NCI-H446 treated with DMSO at 0.1 percent for 48 hours (cell line): ENCODE measurements around the gene ASAP2.

Experiments
- DNase-seq: peaks from one replicate; lab custom pipeline; 2025; lab: John Stamatoyannopoulos, UW

Gene ASAP2

DNA sequence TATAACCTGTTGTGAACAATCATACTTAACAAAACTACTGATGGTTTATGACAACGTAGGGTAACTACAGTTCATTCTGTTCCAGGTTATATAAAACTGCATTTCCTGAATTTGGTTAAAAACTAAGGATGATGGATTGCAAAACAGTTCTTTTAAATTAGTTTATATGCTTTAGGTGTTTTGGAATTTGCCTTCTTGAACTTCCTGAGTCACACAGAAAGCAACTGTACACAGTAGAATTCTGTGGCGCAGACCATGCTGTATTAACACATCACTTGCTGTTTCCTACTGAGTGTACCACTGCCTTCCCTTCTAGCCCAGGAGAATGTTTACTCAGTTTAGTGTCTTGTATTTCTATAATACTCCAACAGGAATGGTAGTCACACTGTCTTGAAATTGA lies 197.3 kb downstream of the ASAP2 start:
- DNase-seq, result no peak

DNA sequence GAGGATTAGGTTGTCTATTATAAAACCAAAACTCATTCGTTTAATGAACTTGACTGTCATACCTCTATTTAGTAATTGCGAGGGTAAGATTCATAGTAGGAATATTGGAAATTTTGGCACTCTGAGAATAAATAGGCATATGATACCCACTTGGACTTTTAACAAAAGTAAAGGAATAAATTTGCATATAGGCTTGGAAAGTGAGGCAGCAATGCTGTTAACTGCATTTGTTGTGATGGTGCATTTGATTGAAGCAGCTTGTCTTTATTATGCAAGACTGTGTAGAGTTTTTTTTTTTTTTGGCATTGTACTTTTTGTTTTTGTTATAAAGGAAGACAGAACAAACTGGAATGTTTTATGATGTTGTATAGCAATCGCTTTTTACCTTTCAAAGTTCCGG lies 197.8 kb downstream of the ASAP2 start:
- DNase-seq, result no peak

DNA sequence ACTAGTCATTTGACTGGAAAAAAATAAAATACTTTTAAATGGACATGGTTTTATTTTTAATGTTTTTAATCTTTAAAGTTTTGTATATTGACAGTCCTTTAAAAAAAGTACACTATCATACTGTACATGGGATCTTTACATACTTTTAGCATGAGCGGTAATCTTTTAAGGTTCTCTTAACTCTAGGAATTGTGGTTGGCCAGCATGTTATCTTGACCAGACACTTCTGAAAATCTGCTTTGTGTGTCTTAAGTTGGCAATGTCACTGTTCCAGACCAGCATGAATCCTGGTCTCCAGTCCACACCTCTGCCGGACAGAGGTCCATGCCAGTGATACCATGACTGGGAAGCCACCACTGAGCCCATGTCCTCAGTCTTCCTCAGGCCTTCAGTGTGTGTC lies 199.0 kb downstream of the ASAP2 start:
- DNase-seq, result no peak

DNA sequence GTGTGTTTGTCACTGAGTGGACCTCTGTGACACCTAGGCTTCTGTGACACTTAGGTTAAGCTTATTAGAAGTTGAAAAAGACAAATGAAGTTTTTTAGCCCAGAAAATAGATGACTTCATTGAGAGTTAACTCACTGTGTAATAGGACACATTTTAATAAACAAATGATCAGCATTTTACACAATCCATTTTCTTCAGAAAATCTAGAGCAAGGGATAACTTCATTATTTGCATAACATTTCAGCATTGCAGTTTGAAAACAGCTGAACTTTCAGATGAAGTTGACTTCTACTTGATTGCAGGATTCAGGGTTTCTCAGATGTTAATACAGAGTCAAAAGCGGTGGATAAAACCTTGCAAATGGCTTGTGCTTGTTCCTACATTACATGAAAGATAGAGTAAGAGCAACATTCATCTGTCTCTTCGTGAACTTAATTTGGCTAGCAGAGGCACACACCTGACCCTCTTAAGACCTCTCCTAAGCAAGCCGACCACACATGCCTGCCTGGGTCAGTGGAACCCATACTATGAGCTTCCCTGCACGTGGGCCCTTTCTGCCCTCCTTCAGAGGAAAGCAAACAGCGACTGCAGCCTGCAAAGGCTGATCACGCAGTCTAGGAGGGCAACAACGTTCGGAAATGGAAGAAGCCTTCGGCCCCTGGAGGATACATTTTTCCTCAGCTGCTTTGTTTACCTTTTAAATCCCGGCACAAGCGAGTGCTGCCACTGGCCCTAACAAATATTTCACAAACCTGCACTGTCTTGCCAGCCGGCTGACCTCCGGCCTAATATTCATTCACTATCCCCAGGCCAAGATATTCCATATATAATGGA lies 200.1 kb downstream of the ASAP2 start:
- no peak for DNase-seq

DNA sequence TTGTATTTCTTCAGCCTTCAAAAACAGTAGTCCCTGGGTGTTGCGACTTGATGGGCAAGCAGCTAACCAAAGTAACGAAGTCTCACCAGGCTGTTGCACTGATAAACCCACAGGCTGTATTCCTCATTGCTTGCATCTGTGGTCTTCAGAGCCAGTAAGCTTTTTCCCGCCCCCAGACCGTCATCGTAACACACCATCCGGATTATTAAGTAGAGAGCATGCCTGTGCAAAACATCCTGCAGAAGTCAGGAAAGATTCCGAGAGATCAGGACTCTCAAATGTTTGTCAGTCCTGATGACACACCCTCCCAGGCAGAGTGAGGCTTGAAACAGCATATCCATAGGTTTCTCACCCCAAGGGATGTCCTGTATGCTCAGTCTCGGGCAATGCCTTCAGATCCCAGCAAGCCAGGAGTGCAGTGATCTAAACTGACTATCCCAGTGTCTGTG lies 200.8 kb downstream of the ASAP2 start:
- no peak for DNase-seq

DNA sequence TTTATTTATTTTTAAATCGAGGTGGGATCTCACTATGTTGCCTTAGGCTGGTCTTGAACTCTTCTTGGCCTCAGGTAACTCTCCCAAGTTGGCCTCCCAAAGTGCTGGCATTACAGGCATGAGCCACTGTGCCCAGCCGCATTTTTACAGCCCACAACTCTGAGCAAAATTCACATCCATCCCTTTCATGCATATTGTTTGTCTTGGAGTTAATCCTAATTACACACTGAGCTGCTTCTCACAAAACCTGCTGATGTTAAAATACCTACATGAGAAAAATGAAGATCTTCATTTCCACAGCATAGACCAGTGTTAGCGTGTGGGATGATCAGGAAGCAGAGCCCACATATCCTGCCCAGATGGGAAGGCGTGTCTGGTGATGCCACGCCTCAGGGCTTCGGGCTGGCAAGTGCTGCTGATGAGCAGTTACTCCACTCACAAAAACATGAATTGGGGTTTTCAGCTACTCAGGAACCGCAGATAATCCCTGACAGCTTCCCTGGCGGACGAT lies 202.1 kb downstream of the ASAP2 start:
- DNase-seq, result peak; percentile 65

DNA sequence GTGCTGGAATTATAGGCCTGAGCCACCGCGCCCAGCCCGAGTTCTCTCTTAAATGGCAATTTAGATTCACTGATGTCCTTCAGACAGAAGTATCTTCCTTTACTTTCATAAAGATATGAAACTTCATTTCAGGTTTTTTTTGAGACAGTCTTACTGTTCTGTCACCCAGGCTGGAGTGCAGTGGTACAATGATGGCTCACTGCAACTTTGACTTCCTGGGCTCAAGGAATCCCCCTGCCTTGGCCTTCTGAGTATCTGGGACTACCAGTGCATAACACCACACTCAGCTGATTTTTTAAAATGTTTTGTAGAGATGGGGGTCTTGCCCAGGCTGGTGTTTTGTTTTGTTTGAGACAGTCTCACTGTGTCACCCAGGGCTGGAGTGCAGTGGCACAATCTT lies 203.5 kb downstream of the ASAP2 start:
- DNase-seq, result no peak

DNA sequence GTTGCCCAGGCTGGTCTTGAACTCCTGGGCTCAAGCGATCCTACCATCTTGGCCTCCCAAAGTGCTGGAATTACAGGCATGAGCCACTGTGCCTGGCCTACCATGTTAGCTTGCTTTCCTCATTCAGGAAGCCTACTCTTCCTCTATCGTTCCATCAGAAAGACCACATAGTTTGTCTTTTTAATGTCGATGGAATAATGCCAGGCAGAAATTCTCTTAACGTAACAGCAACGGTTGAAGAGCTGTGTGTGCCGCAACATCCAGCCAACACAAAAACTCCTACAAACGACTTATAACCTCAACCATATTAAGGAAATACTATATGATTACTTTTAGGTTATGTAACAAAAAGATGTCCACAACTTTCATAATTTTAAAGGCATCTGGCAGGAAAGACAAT lies 206.2 kb downstream of the ASAP2 start:
- DNase-seq, result no peak

DNA sequence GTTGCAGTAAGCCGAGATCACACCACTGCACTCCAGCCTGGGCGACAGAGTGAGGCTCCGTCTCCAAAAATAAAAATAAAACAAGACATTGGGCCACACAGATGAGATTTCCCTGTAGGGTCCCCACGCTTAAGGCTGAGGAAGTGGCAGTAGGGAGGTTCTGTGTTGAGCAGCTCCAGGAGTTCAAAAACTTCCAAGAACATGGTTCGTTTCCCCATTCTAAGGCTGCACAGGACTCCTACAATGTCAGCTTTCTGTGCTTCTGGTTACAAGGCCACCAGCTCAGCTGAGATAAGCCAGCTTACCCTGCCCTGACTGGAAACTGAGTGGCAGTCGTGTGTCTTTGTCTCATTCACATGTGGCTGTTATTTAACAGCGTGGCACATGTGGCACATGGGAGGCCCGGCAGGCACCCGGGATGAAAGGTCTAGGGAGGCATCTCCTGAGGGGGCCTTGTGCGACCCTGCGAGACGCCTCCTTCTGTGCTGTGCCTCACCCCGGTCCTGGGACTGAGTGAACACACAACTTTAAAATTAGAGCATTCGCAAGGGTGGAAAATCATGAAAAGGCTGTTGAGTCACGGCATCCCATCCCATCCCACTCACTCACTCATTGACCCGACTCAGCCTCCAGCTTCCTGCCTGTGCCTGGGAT lies 209.0 kb downstream of the ASAP2 start:
- DNase-seq, result no peak

DNA sequence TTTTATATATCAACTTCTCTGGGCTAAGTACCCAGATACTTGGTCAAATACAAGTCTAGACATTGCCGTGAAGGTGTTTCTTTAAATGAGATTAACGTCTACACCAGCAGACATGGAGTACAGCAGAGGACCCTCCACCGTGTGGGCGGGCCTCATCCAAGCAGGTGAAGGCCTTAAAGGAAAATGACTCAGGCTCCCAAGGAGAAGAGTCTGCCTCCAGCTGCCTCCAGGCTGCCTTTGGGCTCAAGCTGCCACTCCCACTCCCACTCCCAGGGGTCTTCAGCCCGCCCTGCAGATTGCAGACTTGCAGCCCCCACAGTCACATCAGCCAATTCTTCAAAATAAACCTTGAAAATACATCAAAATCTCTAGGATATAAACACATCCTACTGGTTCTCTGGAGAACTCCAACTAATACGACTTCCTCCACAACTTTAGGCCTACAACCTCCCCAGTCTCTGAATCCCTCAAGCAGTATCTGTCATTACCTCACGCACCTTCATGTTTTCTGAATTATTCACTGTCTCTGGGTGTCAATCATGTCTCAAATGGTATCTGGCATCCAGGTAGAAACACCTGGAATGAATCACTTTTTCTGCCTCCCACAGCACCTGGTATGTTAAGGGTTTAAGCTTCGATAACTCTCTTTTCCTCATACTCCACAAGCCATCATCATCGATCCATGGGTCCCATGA lies 209.8 kb downstream of the ASAP2 start:
- DNase-seq, result no peak

DNA sequence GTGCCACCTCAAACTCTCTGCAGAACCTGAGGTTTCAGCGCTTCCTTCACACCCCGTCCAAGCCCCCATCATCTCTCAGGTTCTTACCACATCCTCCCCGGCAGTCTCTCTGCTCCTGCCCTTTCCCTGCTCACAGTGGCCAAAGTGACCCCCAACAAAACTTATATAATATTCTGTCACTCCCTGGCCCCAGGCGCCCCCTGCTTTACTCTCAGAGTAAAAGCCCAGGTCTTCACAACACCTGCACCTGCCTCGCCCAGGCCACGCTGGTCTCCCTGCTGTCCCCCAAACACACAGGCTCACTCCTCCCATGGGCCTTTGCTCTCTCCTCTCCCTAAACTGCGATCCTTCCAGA lies 210.3 kb downstream of the ASAP2 start:
- no peak for DNase-seq

DNA sequence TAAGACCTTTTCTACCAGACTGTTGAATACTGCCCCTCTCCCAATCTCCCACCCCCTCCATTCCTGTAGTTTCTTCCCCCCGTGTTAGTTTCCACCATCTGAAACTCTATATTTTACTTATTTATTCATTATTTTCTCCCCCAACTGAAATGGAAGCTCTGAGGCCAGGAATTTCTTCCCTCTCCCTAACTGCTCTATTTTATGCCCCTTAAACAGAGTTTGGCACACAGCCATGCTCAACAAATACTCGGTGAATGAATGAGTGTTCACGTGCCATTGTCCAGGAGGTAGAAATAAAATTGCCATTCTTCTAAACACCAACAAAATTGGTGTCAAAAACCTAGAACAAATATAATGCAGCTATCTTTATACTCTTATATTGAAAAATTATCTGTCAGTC lies 211.1 kb downstream of the ASAP2 start:
- no peak for DNase-seq

DNA sequence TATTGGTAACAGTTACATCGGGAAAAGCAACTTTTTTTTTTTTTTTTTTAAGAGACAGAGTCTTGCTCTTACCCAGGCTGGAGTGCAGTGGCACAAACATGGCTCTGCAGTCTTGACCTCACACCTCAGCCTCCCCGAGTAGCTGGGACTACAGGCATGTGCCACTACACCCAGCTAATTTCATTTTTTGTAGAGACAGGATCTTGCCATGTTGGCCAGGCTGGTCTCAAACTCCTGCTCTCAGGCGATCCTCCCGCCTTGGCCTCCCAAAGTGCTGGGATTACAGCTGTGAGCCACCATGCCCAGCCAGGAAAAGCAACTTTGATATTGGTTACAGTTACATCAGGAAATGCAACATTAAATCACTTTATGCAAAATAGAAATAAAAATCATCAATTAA lies 212.1 kb downstream of the ASAP2 start:
- no peak for DNase-seq

DNA sequence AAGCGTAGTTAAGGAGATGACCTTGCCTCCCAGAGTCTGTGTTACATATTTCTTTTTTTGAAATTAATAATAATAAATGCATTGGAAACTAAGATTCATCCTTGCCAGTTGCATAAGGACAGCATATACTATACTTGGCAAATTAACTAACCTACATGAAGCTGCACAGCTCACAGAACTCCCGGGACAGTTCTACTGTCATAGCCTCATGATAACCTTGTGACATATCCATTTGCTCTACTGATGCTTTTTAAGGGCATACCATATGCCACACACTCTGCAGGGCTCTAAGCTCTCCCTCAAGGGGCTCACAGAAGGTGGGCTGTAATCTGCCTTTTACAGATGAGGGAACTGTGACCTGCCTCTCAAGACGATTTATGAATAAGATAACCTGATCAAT lies 212.9 kb downstream of the ASAP2 start:
- no peak for DNase-seq

DNA sequence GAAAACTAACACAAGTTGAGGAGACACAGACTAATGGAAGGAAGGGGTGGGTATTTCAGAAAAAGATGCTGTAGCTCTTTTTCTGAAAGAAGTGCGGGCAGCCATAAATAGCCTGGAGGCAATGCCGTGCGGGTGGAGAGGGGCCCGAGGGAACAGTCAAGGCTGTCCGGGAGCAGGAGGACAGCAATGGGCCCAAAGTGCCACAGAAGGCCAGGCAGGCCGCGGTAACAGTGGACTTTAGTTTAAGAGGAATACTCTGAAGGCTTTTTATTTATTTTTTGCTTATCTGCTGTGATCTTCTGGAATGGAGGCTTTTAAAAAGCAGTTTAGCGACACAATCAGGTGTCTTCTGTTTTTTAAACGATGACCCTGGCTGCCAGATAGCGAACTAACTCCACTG lies 213.9 kb downstream of the ASAP2 start:
- no peak for DNase-seq

DNA sequence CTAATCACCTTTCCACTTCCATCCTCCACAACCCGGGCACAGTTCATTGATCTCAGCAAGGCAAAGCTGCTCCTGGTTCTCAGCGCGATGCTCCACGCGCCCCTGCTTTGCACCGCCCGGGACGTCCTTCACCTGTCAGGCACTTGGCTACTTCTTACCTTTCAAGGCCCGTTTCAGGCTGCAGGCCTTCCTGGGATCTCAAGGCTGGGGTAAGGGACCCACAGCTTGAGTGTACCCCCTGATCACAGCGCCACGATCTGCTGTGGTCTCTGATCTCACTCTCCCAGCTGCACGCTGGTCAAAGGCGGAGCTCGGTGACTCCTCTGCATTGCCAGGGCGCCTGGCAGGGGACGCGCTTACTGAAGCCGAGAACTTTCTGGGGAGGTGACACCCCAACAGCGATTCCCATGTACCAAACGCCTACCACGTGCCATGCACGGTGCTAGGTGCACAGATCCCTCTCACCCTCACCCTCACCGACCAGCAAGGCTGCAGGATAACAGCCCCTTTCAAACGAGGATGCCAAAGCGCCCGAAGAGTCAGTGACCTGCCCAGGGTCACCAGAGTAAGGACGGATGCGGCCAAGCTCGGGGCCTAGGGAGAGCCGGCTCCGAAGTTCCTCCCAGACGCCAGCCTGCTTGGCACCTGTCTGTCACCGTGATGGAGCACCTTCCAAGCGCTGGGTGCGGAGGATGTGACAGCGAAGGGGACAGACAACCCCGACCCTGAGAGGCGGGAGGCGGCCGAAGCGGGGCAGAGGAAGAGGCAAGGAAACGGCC lies 215.9 kb downstream of the ASAP2 start:
- no peak for DNase-seq

DNA sequence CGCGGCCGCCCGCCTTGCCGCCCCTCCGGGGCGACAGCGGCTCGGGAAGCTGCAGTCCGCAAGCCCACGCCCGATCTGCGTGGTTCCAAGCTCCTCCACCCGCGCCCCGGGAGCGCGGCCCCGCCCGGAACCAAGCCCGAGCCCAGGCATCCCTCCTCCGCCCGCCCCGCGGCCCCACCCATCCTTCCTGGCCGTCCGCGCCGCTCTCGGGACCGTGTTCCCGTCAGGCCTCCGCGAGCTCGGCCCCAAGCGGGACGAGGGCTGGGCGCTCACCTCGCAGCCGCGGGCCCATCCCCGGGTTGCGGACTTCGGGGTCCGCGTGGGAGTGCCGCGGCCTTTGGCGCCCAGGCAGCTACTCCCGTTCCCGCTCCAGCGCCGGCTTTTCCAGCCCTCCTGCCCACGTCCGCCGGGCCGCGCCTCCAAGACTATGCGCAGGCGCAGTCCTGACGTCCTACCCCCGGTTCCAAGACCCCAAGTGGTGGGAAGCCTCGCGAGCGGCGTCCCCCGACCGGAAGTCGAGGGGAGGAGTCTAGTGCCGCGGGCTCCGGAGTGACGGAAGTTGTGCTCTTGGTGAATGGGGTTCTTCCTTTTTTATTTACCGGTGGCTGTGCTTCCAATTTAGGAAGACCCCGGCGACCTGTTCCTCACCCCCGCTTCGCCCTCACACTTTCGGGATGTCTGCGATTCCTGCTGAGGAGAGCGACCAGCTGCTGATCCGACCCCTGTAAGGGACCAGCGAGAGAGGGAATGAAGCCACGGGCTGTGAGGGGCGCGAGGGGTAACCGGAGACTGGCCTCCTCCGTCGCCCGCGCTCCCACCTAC lies 216.7 kb downstream of the ASAP2 start, which contains the start of the genes CPSF3 and ITGB1BP1:
Gene CPSF3 (plus strand): TSS at position 555 of the 822 bp plus-strand sequence. CDS start 120 bp downstream, at position 675.
Gene ITGB1BP1 (minus strand): TSS at position 429 of the 822 bp plus-strand sequence. CDS start 4,831 bp downstream, outside the sequence.
- peak; percentile 92 for DNase-seq

DNA sequence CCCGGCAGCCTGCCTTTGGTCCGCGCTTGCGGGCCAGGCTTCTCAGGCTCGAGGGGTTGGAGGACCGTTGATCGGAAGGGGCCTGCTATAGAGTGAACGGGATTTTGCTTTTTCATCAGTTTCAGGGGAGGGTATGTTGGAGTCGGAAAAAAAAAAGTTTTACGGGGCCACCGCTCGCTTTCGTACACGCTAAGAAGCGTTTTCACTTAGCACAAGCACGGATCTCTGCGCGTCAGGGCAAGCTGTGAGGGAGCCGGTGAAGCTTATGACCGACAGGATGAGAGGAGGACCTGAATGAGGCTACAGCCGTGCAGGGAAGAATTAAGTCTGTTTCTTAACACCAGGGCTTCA lies 217.3 kb downstream of the ASAP2 start:
- no peak for DNase-seq

DNA sequence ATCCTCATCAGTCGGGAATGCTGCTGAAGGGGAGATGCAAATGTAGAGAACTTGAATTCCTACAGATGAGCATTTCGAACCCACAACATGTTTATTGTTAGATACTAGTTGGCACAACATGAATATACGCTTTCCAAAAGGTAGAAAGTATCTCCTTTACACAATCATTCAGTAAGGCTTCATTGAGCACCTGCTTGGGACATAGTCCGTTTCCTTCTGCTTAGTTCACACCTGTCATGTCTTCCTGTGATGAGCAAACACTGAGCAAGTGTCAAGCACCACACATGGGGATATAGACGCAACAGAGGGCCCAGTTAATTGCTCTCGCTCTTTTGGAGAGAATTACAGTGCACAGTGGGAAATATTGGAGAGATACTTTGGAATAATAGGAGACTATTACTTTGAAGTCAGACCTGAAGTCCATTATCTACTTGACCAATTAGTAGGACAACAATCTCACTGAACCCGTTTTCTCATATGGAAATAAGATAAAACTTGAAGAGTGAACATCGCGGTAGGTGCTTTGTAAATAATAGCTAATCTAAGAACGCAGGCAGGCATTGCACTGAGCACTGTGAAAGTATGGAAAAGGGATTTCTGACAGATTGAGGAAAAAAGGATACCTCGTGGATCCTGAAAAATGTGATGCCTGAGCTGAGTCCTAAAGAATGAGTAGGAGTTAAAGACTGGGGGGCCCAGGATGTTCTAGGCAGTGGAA lies 218.0 kb downstream of the ASAP2 start:
- DNase-seq, result no peak

DNA sequence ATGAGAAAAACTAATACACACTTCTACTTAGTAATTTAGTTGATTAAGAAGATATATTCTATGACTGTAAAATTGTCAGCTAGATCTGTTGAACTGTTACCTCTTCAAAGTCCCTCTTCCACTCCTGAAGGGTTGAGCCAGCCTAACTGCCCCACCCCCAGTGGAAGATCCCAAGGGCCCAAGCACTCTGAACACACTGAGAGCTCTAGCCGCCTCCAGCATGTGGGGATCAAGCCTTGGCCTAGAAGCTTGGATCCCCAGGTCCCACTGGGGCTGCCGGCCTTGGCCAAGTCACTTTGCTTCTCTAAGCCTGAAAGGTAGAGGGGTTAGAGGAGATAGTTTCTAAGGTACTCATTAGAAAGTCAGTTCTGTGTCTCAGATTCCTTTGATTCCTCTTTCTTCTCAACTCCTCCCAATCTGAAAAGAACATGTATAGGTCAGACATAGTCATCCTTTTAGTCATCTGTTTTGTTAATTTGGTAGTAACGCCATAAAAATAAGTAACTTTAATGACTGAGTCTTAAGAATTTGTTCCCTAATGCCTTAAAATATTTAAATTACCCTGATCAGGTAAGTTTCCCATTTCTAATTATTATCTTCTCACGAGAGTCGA lies 222.5 kb downstream of the ASAP2 start:
- DNase-seq, result no peak
